ENCODE measurements around the gene ALG12. TPM values are rescaled to one million over a fixed set of nuclear protein-coding genes. Genes with fewer than 3 reads are reported as not detected.

Gene ALG12
- total and polyA plus RNA-seq, 2 of the 8 experiments (the other 6 are each of a cell fraction or from before 2014, with no cell fraction given) = 13.4 to 22.5 TPM

- TF ChIP-seq EP300 (IDR thresholded peaks at IDR 0.05; ENCODE audit: borderline replicate concordance in 1 of 2, low read depth in 2 of 2, low read length in 2 of 2) (no peak), EZH2 (IDR thresholded peaks at IDR 0.05; ENCODE audit: low read depth, low read length, severe bottlenecking) (no peak), SAP30 (IDR thresholded peaks at IDR 0.05; ENCODE audit: insufficient read depth, insufficient replicate concordance, low read length) (no peak), BCL11A (IDR thresholded peaks at IDR 0.05; ENCODE audit: low read depth in 2 of 2, low read length in 2 of 2) (no peak), GTF2F1 (IDR thresholded peaks at IDR 0.05; ENCODE audit: borderline replicate concordance, low read depth, low read length) (no peak), SUZ12 (IDR thresholded peaks at IDR 0.05; ENCODE audit: low read length) (no peak), CREB1 (IDR thresholded peaks at IDR 0.05) (0 out of 2 replicates have a peak, but pooled peaks have one; percentile 51), SP2 (IDR thresholded peaks at IDR 0.05; ENCODE audit: low read length) (no peak), MAX (IDR thresholded peaks at IDR 0.05) (peak; percentile 63), TAF1 (IDR thresholded peaks at IDR 0.05; ENCODE audit: low read depth, low read length) (peak; percentile 74), TAF7 (optimal IDR thresholded peaks at IDR 0.05; ENCODE audit: borderline replicate concordance, low read depth, low read length) (peak; percentile 26), ZNF274 (IDR thresholded peaks at IDR 0.05; ENCODE audit: borderline replicate concordance, extremely low read depth, low read length) (no peak), BACH1 (IDR thresholded peaks at IDR 0.05; ENCODE audit: low read length) (peak; percentile 8; the same call in 1 of the 2 replicates), TCF12 (IDR thresholded peaks at IDR 0.05; ENCODE audit: low read depth, low read length) (no peak), RNF2 (IDR thresholded peaks at IDR 0.05; ENCODE audit: borderline replicate concordance, low read depth, low read length, missing control alignments, poor library complexity, severe bottlenecking) (no peak), RAD21 (IDR thresholded peaks at IDR 0.05 in 1 of 2, conservative IDR thresholded peaks at IDR 0.05 in 1 of 2; ENCODE audit: low read depth in 2 of 2, low read length in 2 of 2) (no peak), PHF8 (conservative IDR thresholded peaks at IDR 0.05; ENCODE audit: low read depth, low read length) (peak; percentile 64), POLR2AphosphoS5 (IDR thresholded peaks at IDR 0.05; ENCODE audit: low read depth, low read length) (peak; percentile 66; the same call in 1 of the 2 replicates), RFX5 (IDR thresholded peaks at IDR 0.05; ENCODE audit: borderline replicate concordance, low read depth, low read length) (no peak), SP4 (IDR thresholded peaks at IDR 0.05; ENCODE audit: low read length) (no peak)
- TF ChIP-seq, protein P1, sequence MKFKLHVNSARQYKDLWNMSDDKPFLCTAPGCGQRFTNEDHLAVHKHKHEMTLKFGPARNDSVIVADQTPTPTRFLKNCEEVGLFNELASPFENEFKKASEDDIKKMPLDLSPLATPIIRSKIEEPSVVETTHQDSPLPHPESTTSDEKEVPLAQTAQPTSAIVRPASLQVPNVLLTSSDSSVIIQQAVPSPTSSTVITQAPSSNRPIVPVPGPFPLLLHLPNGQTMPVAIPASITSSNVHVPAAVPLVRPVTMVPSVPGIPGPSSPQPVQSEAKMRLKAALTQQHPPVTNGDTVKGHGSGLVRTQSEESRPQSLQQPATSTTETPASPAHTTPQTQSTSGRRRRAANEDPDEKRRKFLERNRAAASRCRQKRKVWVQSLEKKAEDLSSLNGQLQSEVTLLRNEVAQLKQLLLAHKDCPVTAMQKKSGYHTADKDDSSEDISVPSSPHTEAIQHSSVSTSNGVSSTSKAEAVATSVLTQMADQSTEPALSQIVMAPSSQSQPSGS (IDR thresholded peaks at IDR 0.05; ENCODE audit: low read length) = no peak
Observed at GRCh38 chr22:49960159-49961004, 42.1 kb upstream of the ALG12 start, which contains the start of gene PIM3 (continued).

Measured in H1 (cell line).